OCI-LY1 (cell line): ENCODE measurements around the gene INSYN2A.

Experiments
- H2AFZ ChIP-seq: fragments of 200-600 bp; sonication (generic), shearing (Covaris generic); 2 replicates; pipeline ENCODE4 v1.6.0; 2014; ENCODE audit warnings: antibody characterized with exemption, mild to moderate bottlenecking, low read length
- H3F3A ChIP-seq: fragments of 200-600 bp; sonication (generic), shearing (Covaris generic); 2 replicates; pipeline ENCODE4 v1.6.0; 2014; ENCODE audit warnings: mild to moderate bottlenecking, antibody characterized with exemption, low read length, moderate library complexity; ENCODE audit not compliant: insufficient read depth
- H3K27ac ChIP-seq: fragments of 200-600 bp; sonication (generic); 2 replicates; pipeline ENCODE4 v1.5.1; 2014; ENCODE audit warnings: low read length, mixed run types, mild to moderate bottlenecking, low read depth; ENCODE audit not compliant: poor library complexity, severe bottlenecking
- H3K27me3 ChIP-seq: fragments of 200-600 bp; sonication (generic); 2 replicates; pipeline ENCODE4 v1.6.0; 2014; ENCODE audit warnings: antibody characterized with exemption, mild to moderate bottlenecking, low read length, moderate library complexity; ENCODE audit not compliant: insufficient read depth
- H3K36me3 ChIP-seq: fragments of 200-600 bp; sonication (generic); 2 replicates; pipeline ENCODE4 v1.6.1; 2014; ENCODE audit warnings: mild to moderate bottlenecking, antibody characterized with exemption, low read length, moderate library complexity, mixed read lengths; ENCODE audit not compliant: insufficient read depth
- H3K4me1 ChIP-seq: fragments of 200-600 bp; sonication (generic); 2 replicates; pipeline ENCODE4 v1.5.1; 2014; ENCODE audit warnings: mild to moderate bottlenecking, low read length, moderate library complexity; ENCODE audit not compliant: insufficient read depth, severe bottlenecking
- H3K4me2 ChIP-seq: fragments of 200-600 bp; sonication (generic), shearing (Covaris generic); 2 replicates; pipeline ENCODE4 v1.6.1; 2014; ENCODE audit warnings: low read length
- H3K4me3 ChIP-seq: fragments of 200-600 bp; sonication (generic); 2 replicates; pipeline ENCODE4 v1.5.1; 2014; ENCODE audit warnings: low read length, low read depth, mild to moderate bottlenecking, mixed read lengths; ENCODE audit not compliant: poor library complexity, severe bottlenecking
- H3K79me2 ChIP-seq: fragments of 200-600 bp; shearing (Covaris generic); 2 replicates; pipeline ENCODE4 v1.6.1; 2016; ENCODE audit warnings: mixed run types, low read length, mixed read lengths; ENCODE audit not compliant: insufficient read depth
- H3K9ac ChIP-seq: fragments of 200-600 bp; sonication (generic), shearing (Covaris generic); 2 replicates; pipeline ENCODE4 v1.6.1; 2014; ENCODE audit warnings: mild to moderate bottlenecking, low read length, mixed read lengths
- H3K9me2 ChIP-seq: fragments of 200-600 bp; sonication (generic), shearing (Covaris generic); 2 replicates; pipeline ENCODE4 v1.6.1; 2014; ENCODE audit warnings: low read depth, mild to moderate bottlenecking, low read length, mixed read lengths
- H3K9me3 ChIP-seq: fragments of 200-600 bp; shearing (Covaris generic); 2 replicates; pipeline ENCODE4 v1.6.1; 2014; ENCODE audit warnings: low read length, mixed read lengths
- H4K20me1 ChIP-seq: fragments of 200-600 bp; sonication (generic), shearing (Covaris generic); 2 replicates; pipeline ENCODE4 v1.6.0; 2016; ENCODE audit warnings: mild to moderate bottlenecking, low read length; ENCODE audit not compliant: insufficient read depth
- CTCF ChIP-seq: fragments of 200-600 bp; sonication (generic), shearing (Covaris generic); IDR thresholded peaks from 2 replicates; pipeline ENCODE4 v1.5.1; 2017; ENCODE audit warnings: mild to moderate bottlenecking, antibody characterized with exemption, low read length, moderate library complexity, mixed read lengths
- EZH2 ChIP-seq: fragments of 200-600 bp; sonication (generic), shearing (Covaris generic); IDR thresholded peaks from 2 replicates; pipeline ENCODE4 v1.8.0; 2017; ENCODE audit warnings: borderline replicate concordance, mixed run types, mild to moderate bottlenecking, antibody characterized with exemption, low read length, moderate library complexity, mixed read lengths

The INSYN2A gene

DNA sequence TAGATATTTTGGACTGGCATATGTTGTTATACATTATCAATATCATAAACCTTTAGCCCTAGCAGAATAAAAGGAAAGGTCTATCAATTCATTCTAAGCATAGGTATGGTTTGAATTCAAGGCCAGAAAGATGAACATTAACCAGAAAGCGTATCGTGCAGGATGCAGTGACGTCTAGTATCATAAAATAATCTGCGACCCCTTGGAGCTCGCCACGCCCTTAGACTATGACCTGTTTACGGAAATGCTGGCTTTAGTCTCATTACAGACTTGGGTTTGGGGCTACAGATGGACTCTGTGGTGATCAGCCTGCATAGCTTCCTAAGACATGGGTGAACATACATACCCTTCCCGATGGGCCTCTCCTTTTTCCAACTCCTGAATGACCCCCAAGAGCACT, 21.5 kb downstream of the INSYN2A start:
- H3K4me2 ChIP-seq, result no peak overlapping the region
- H3K36me3 ChIP-seq, result no peaks in the 10 kb centered on the region
- H3K9me2 ChIP-seq, result no peaks in the 10 kb centered on the region
- no peaks in the 10 kb centered on the region for H3F3A ChIP-seq
- no peak overlapping the region for H3K27ac ChIP-seq
- no peaks in the 10 kb centered on the region for H3K9me3 ChIP-seq
- no peaks in the 10 kb centered on the region for H3K27me3 ChIP-seq
- H2AFZ ChIP-seq, result no peak overlapping the region
- TF ChIP-seq CTCF (no peak), EZH2 (no peak)
- H3K4me3 ChIP-seq, result no peak overlapping the region
- H4K20me1 ChIP-seq, result no peaks in the 10 kb centered on the region
- H3K79me2 ChIP-seq, result no peaks in the 10 kb centered on the region
- no peak overlapping the region for H3K9ac ChIP-seq
- H3K4me1 ChIP-seq, result no peaks in the 10 kb centered on the region

DNA sequence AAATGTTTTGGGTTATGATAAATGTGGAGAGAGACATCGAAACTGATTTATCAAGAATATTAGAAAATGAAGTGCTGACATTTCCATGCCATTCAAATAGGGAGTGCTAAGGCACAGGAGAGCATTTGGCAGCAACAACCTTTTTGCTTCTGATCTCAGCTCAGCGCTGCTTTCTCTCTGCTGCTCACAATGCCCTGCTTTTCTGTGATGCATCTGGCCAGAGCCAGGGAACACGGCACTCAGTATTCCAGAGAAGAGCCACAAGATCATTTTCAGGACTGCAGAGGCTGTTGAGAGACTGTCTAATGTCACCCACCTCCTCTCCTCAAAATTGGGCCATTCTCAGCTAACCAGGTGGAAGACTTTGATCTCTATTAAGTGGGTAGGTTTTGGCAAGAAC, 28.1 kb downstream of the INSYN2A start:
- TF ChIP-seq EZH2, result no peak
- H3K9me3 ChIP-seq, result no peaks in the 10 kb centered on the region
- no peaks in the 10 kb centered on the region for H3K36me3 ChIP-seq
- H3K27ac ChIP-seq, result no peak overlapping the region
- H3K27me3 ChIP-seq, result no peaks in the 10 kb centered on the region
- no peak overlapping the region for H2AFZ ChIP-seq
- no peak overlapping the region for H3K4me2 ChIP-seq
- no peak overlapping the region for H3K9ac ChIP-seq
- H3K4me3 ChIP-seq, result no peak overlapping the region
- no peaks in the 10 kb centered on the region for H3K4me1 ChIP-seq
- no peaks in the 10 kb centered on the region for H3K79me2 ChIP-seq
- H4K20me1 ChIP-seq, result no peaks in the 10 kb centered on the region
- no peaks in the 10 kb centered on the region for H3F3A ChIP-seq
- H3K9me2 ChIP-seq, result no peaks in the 10 kb centered on the region

DNA sequence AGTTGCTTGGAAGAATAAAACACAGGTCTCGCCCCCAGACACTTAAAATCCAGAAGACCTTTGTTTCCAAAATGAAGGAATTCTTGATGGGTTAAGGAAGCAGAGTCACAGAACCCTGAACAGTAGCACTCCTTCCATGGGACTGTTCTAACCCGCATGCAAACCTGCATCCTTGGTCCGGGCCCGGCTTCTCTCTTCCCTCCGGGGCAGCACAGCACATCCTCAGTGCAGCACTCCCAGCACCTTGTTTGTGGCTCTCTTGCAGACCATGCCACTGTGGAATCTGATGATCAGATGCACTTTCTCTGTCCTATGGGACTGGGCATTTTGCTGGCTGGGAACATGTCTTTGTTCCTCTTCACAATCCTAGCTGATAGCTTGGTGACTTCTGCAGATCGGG, 33.5 kb downstream of the INSYN2A start:
- no peaks in the 10 kb centered on the region for H3K27me3 ChIP-seq
- H3F3A ChIP-seq, result no peaks in the 10 kb centered on the region
- no peak for TF ChIP-seq CTCF
- TF ChIP-seq EZH2, result no peak
- H3K4me1 ChIP-seq, result no peaks in the 10 kb centered on the region
- H3K36me3 ChIP-seq, result no peaks in the 10 kb centered on the region
- no peak overlapping the region for H3K9ac ChIP-seq
- no peaks in the 10 kb centered on the region for H3K9me2 ChIP-seq
- no peak overlapping the region for H3K4me2 ChIP-seq
- H3K27ac ChIP-seq, result no peak overlapping the region
- H3K79me2 ChIP-seq, result no peaks in the 10 kb centered on the region
- H3K4me3 ChIP-seq, result no peak overlapping the region
- H4K20me1 ChIP-seq, result no peaks in the 10 kb centered on the region
- H3K9me3 ChIP-seq, result no peaks in the 10 kb centered on the region
- H2AFZ ChIP-seq, result no peak overlapping the region

DNA sequence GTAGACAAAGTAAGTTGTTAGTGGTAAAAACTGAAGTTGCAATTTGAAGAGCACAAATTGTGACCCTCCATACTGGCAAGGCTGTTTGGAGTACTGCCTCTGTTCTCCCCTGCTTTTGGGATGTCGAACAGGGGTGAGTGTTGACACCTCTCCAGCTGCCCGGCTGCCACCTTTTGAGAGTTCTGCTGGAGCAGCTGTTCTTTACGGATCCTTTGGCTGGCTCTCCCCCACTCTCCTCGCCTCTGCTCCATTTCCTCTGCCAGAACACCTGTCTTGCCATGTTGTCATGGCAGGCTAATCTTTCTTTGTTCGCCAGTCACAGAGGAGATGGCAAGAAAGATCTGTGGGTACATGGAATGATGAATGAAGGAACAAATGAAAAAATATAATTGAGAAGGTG, 34.9 kb downstream of the INSYN2A start:
- Histone ChIP-seq H3K9me3 (no peaks in the 10 kb centered on the region), H3K36me3 (no peaks in the 10 kb centered on the region), H3K9me2 (no peaks in the 10 kb centered on the region), H3K4me2 (no peak overlapping the region), H3K4me1 (no peaks in the 10 kb centered on the region), H3K9ac (no peak overlapping the region), H3F3A (no peaks in the 10 kb centered on the region), H2AFZ (no peak overlapping the region), H3K4me3 (no peak overlapping the region), H4K20me1 (no peaks in the 10 kb centered on the region), H3K79me2 (no peaks in the 10 kb centered on the region), H3K27me3 (no peaks in the 10 kb centered on the region), H3K27ac (no peak overlapping the region)
- TF ChIP-seq EZH2 (no peak), CTCF (no peak)
